GM23248 (cell line): ENCODE results near the gene JMJD6.

ENCODE experiments used
- EZH2 ChIP-seq: fragments of 200-600 bp; sonication (generic); IDR thresholded peaks from 2 replicates; pipeline ENCODE4 v1.6.1; 2018; ENCODE audit warnings: antibody characterized with exemption, mild to moderate bottlenecking; ENCODE audit not compliant: insufficient read depth, poor library complexity, severe bottlenecking
- EZH2phosphoT487 ChIP-seq: fragments of 200-600 bp; sonication (generic); IDR thresholded peaks from 2 replicates; pipeline ENCODE4 v1.6.1; 2018; ENCODE audit warnings: antibody characterized with exemption, moderate library complexity, mild to moderate bottlenecking, low read depth; ENCODE audit not compliant: insufficient read depth

DNA sequence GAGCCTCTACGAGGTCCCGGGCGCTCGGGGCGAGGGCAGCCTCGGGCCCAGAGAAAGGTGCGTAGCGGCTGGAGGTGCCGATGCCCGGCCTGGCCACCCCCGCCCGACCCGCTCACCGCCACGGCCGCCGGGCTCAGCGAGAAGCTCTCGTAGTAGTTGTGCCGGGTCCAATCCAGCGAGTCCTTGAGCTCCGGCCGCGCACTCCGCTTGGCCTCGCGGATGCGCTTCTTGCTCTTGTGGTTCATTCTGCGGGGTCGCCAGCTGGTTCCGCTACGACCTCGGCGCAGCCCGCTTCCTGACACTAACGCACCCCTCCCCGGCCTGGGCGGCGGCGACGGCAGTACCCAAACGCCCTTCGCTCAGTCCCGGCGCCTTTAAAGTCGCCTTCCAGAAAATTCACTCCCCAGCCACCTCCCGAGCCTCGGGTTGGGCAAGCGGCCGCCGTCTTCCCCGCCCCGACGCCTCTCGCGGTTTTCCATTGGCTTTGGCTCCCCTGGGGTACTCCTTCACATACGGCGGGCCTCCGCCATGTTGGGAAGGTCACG lies at the start of gene JMJD6:
- TF ChIP-seq EZH2 (no peak), EZH2phosphoT487 (no peak)
